Measurements from ENCODE around the gene C14orf132.
"Not testable (repeated sequence)": the region's sequence is repeated elsewhere in the genome, so short reads cannot be mapped to it uniquely, and the experiment has no call there.

The C14orf132 gene

GRCh38 chr14:96059519-96060135 is 20.5 kb downstream of the C14orf132 start:
- DNase-seq (ENCODE audit: low spot score): peak; percentile 33

GRCh38 chr14:96060186-96060933 is 21.2 kb downstream of the C14orf132 start:
- peak; percentile 28 for DNase-seq (ENCODE audit: low spot score)

- peak; percentile 17 for DNase-seq (ENCODE audit: low spot score)
Measured at GRCh38 chr14:96062010-96062409, 22.8 kb downstream of the C14orf132 start.

GRCh38 chr14:96062506-96062905 is 23.3 kb downstream of the C14orf132 start:
- DNase-seq (ENCODE audit: low spot score): no peak

- no peak for DNase-seq (ENCODE audit: low spot score)
Measured at GRCh38 chr14:96064866-96065265, 25.7 kb downstream of the C14orf132 start.

- no peak for DNase-seq (ENCODE audit: low spot score)
Measured at GRCh38 chr14:96065661-96066459, 26.7 kb downstream of the C14orf132 start.

- DNase-seq (ENCODE audit: low spot score): no peak
Measured at GRCh38 chr14:96066976-96067375, 27.8 kb downstream of the C14orf132 start.

GRCh38 chr14:96067985-96068930 is 29.1 kb downstream of the C14orf132 start:
- no peak for DNase-seq (ENCODE audit: low spot score)

GRCh38 chr14:96069421-96069820 is 30.3 kb downstream of the C14orf132 start:
- no peak for DNase-seq (ENCODE audit: low spot score)

GRCh38 chr14:96071561-96071960 is 32.4 kb downstream of the C14orf132 start:
- peak; percentile 26 for DNase-seq (ENCODE audit: low spot score)

GRCh38 chr14:96072076-96072475 is 32.9 kb downstream of the C14orf132 start:
- DNase-seq (ENCODE audit: low spot score): no peak

GRCh38 chr14:96072746-96073145 is 33.6 kb downstream of the C14orf132 start:
- no peak for DNase-seq (ENCODE audit: low spot score)

- not testable (repeated sequence) for DNase-seq (ENCODE audit: low spot score)
Measured at GRCh38 chr14:96073260-96074039, 34.3 kb downstream of the C14orf132 start.

- DNase-seq (ENCODE audit: low spot score): no peak
Measured at GRCh38 chr14:96077983-96078624, 38.9 kb downstream of the C14orf132 start.

- DNase-seq (ENCODE audit: low spot score): no peak
Measured at GRCh38 chr14:96078625-96079016, 39.5 kb downstream of the C14orf132 start.

GRCh38 chr14:96079066-96079465 is 39.9 kb downstream of the C14orf132 start:
- DNase-seq (ENCODE audit: low spot score): no peak

- no peak for DNase-seq (ENCODE audit: low spot score)
Measured at GRCh38 chr14:96080571-96080970, 41.4 kb downstream of the C14orf132 start.

- DNase-seq (ENCODE audit: low spot score): no peak
Measured at GRCh38 chr14:96081224-96081623, 42.1 kb downstream of the C14orf132 start.

- no peak for DNase-seq (ENCODE audit: low spot score)
Measured at GRCh38 chr14:96081767-96082400, 42.7 kb downstream of the C14orf132 start.
